ENCODE measurements around the gene INSM1. TPM values are rescaled to one million over a fixed set of nuclear protein-coding genes. Genes with fewer than 3 reads are reported as not detected.

The INSM1 gene
- total and polyA plus RNA-seq, 2 of the 13 experiments (the other 11 are each of a cell fraction or from before 2014, with no cell fraction given) = not detected

DNA sequence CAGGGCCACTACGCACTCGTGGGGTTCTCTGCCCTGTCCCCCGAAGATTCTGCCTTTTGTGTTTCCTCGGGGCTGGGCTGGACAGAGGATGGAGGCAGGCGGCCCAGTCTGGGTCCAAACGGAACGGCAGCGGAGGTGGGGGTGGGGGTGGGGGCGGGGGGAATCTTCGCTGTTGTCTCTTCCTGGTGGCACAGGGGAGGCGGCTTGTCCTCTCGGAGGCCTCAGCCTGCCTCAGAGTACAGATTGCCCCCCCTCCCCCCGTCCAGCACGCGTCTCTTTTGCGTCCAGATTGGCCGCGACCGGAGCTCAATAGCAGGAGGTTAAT is 1.4 kb upstream of the INSM1 start:
- H3K36me3 ChIP-seq (replicated peaks in 1 of 2; ENCODE audit: control insufficient read depth in 1 of 2, insufficient read depth in 2 of 2, low read length in 2 of 2) = no peaks in the 10 kb centered on the region
- H3K4me2 ChIP-seq (ENCODE audit: low read depth, low read length) = no peak overlapping the region
- peaks cover 31% of the 10 kb centered on the region; the same call in 1 of the 2 replicates for H3K4me1 ChIP-seq (ENCODE audit: insufficient read depth, low read length)
- intact Hi-C loops (cut with micrococcal nuclease; ENCODE audit: unreplicated experiment) = no loop called here
- H3K4me3 ChIP-seq (replicated peaks in 1 of 3; ENCODE audit: insufficient read depth in 1 of 3, low read depth in 2 of 3, low read length in 3 of 3) = no peak overlapping the region
- TF ChIP-seq NFYC (CRISPR knock-in tag; IDR thresholded peaks at IDR 0.05) (no peak), SALL2 (CRISPR knock-in tag; IDR thresholded peaks at IDR 0.05) (no peak), ZNF251 (CRISPR knock-in tag; IDR thresholded peaks at IDR 0.05) (no peak), TGIF2 (CRISPR knock-in tag; IDR thresholded peaks at IDR 0.05) (no peak), KDM2A (CRISPR knock-in tag; IDR thresholded peaks at IDR 0.05; ENCODE audit: borderline replicate concordance, low read depth) (no peak), HOXA3 (CRISPR knock-in tag; IDR thresholded peaks at IDR 0.05) (no peak), KAT8 (CRISPR knock-in tag; IDR thresholded peaks at IDR 0.05) (no peak), RCOR2 (CRISPR knock-in tag; IDR thresholded peaks at IDR 0.05) (no peak), ZNF207 (IDR thresholded peaks at IDR 0.05; ENCODE audit: borderline replicate concordance) (no peak), FIP1L1 (IDR thresholded peaks at IDR 0.05; ENCODE audit: borderline replicate concordance, insufficient read depth, low read depth, low read length) (no peak), DMAP1 (CRISPR knock-in tag; IDR thresholded peaks at IDR 0.05) (no peak), ZFP82 (CRISPR knock-in tag; IDR thresholded peaks at IDR 0.05; ENCODE audit: borderline replicate concordance) (no peak), ZMAT3 (CRISPR knock-in tag; conservative IDR thresholded peaks at IDR 0.05) (no peak), GRHL1 (CRISPR knock-in tag; conservative IDR thresholded peaks at IDR 0.05) (no peak)
- TF ChIP-seq, protein P1, sequence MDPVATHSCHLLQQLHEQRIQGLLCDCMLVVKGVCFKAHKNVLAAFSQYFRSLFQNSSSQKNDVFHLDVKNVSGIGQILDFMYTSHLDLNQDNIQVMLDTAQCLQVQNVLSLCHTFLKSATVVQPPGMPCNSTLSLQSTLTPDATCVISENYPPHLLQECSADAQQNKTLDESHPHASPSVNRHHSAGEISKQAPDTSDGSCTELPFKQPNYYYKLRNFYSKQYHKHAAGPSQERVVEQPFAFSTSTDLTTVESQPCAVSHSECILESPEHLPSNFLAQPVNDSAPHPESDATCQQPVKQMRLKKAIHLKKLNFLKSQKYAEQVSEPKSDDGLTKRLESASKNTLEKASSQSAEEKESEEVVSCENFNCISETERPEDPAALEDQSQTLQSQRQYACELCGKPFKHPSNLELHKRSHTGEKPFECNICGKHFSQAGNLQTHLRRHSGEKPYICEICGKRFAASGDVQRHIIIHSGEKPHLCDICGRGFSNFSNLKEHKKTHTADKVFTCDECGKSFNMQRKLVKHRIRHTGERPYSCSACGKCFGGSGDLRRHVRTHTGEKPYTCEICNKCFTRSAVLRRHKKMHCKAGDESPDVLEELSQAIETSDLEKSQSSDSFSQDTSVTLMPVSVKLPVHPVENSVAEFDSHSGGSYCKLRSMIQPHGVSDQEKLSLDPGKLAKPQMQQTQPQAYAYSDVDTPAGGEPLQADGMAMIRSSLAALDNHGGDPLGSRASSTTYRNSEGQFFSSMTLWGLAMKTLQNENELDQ (CRISPR knock-in tag; IDR thresholded peaks at IDR 0.05; ENCODE audit: borderline replicate concordance) = no peak
- TF ChIP-seq, protein P2, sequence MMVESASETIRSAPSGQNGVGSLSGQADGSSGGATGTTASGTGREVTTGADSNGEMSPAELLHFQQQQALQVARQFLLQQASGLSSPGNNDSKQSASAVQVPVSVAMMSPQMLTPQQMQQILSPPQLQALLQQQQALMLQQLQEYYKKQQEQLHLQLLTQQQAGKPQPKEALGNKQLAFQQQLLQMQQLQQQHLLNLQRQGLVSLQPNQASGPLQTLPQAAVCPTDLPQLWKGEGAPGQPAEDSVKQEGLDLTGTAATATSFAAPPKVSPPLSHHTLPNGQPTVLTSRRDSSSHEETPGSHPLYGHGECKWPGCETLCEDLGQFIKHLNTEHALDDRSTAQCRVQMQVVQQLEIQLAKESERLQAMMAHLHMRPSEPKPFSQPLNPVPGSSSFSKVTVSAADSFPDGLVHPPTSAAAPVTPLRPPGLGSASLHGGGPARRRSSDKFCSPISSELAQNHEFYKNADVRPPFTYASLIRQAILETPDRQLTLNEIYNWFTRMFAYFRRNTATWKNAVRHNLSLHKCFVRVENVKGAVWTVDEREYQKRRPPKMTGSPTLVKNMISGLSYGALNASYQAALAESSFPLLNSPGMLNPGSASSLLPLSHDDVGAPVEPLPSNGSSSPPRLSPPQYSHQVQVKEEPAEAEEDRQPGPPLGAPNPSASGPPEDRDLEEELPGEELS (CRISPR knock-in tag; IDR thresholded peaks at IDR 0.05) = no peak
- TF ChIP-seq, protein P3, sequence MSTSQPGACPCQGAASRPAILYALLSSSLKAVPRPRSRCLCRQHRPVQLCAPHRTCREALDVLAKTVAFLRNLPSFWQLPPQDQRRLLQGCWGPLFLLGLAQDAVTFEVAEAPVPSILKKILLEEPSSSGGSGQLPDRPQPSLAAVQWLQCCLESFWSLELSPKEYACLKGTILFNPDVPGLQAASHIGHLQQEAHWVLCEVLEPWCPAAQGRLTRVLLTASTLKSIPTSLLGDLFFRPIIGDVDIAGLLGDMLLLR (CRISPR knock-in tag; IDR thresholded peaks at IDR 0.05) = no peak
- BruUV-seq (replicated peaks) = no TSS peak
- ATAC-seq (no peak), DNase-seq (ENCODE audit: low spot score) (no peak), FAIRE-seq (no peak)
- 21% methylated on average over 12 of the region's 19 CpGs for WGBS (ENCODE audit: low lambda C conversion rate)
- H3K27ac ChIP-seq (ENCODE audit: extremely low read length, insufficient read depth, low read length) = no peak overlapping the region
- H3K27me3 ChIP-seq (ENCODE audit: control insufficient read depth in 1 of 2, insufficient read depth in 2 of 2, low read length in 2 of 2) = peaks cover 25 to 91% of the 10 kb centered on the region in 2 experiments
- no peaks in the 10 kb centered on the region for H3K9me3 ChIP-seq (ENCODE audit: low read length)
- no peaks in the 10 kb centered on the region for H3K79me2 ChIP-seq (ENCODE audit: insufficient read depth, low read length)
- H2AFZ ChIP-seq (ENCODE audit: low read length) = no peak overlapping the region
- ChIA-PET POLR2A (no interaction called here), CTCF (ENCODE audit: low intra/inter-chr PET ratio, low total read pairs) (no interaction called here)
- H4K20me1 ChIP-seq (ENCODE audit: insufficient read depth, low read length) = no peaks in the 10 kb centered on the region; the same call in 1 of the 2 replicates
- no peak overlapping the region for H3K9ac ChIP-seq (ENCODE audit: insufficient read depth, low read depth, low read length)
- in situ Hi-C loops (cut with HindIII; ENCODE audit: extremely low pct_ligation_motif_present, low pct_unique_long_range_greater_than_20kb) = no loop called here

All from HepG2 (cell line).